Measurements from ENCODE around the gene MUSK.
"Not testable (repeated sequence)": the region's sequence is repeated elsewhere in the genome, so short reads cannot be mapped to it uniquely, and the experiment has no call there.

MUSK gene

DNA sequence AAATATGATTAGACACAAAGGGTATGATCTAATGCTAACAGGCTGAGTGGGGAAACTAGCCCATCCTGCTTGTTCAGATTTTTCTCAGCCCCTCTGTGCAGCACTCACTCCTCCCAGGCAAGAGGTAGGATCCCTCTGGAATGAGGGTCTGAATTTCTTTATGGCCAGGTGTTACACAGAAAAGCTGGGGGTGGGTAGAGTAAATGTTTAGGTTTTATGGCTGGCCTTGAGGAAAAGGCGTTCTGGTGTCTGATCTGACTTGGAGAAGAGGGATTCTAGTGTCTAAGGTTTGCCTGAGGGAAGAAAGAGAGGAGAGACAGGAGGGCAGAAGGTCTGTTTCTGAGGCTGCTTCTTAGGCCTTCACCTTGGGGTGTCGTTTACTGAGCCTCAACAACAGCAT lies 97.3 kb downstream of the MUSK start:
- no peak overlapping the region for H3K27ac Mint-ChIP-seq
- DNase-seq (ENCODE audit: low spot score in 2 of 2) (no peak), ATAC-seq (no peak)
- no peak overlapping the region for H3K4me3 Mint-ChIP-seq
- no peaks in the 10 kb centered on the region for H3K9me3 Mint-ChIP-seq
- no peaks in the 10 kb centered on the region for H3K4me1 Mint-ChIP-seq
- no peaks in the 10 kb centered on the region for H3K36me3 Mint-ChIP-seq

GRCh38 chr9:110767559-110768063 lies 99.0 kb downstream of the MUSK start:
- Mint-ChIP-seq H3K4me3 (no peak overlapping the region), H3K36me3 (no peaks in the 10 kb centered on the region), H3K9me3 (no peaks in the 10 kb centered on the region), H3K27ac (no peak overlapping the region), H3K4me1 (no peaks in the 10 kb centered on the region)
- no peak for ATAC-seq
- DNase-seq (ENCODE audit: low spot score in 2 of 2), result no peak

DNA sequence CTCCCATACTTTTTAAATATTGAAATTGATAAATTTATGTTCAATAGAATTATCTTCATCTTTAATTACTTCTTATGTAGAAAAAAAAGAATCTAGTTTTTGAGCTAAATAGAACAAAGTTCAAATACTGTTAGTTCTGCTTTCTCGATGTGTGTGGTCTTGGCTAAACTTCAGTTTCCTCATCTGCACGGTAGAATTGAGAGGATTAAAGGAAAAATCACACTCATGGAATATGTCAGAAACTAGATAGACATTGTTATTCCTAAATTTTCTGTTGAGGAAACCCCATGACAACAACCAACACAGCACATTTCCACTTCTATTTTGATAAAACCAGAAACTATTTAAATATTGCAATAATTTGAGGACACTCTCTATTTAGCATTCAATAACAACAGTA lies 100.3 kb downstream of the MUSK start:
- no peaks in the 10 kb centered on the region for H3K4me1 Mint-ChIP-seq
- no peaks in the 10 kb centered on the region for H3K9me3 Mint-ChIP-seq
- no peak overlapping the region for H3K27ac Mint-ChIP-seq
- ATAC-seq (no peak), DNase-seq (ENCODE audit: low spot score in 2 of 2) (no peak)
- H3K36me3 Mint-ChIP-seq, result no peaks in the 10 kb centered on the region
- no peak overlapping the region for H3K4me3 Mint-ChIP-seq

GRCh38 chr9:110769667-110770066 lies 101.1 kb downstream of the MUSK start:
- ATAC-seq (no peak), DNase-seq (ENCODE audit: low spot score in 2 of 2) (no peak)
- Mint-ChIP-seq H3K27ac (no peak overlapping the region), H3K4me3 (no peak overlapping the region), H3K9me3 (no peaks in the 10 kb centered on the region), H3K36me3 (no peaks in the 10 kb centered on the region), H3K4me1 (no peaks in the 10 kb centered on the region)

DNA sequence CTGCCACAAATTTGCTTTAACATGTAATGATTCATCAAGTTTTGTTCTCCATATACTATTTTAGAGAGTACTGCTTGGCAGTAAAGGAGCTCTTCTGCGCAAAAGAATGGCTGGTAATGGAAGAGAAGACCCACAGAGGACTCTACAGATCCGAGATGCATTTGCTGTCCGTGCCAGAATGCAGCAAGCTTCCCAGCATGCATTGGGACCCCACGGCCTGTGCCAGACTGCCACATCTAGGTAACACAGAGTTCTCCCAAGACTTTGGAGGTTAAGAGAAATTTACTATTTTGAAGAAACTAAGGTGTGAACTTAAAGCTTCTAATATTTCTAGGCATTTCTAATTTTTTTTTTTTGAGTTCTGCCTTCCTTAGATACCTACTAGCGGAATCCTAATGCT lies 107.1 kb downstream of the MUSK start:
- no peak overlapping the region for H3K27ac Mint-ChIP-seq
- ATAC-seq, result no peak

DNA sequence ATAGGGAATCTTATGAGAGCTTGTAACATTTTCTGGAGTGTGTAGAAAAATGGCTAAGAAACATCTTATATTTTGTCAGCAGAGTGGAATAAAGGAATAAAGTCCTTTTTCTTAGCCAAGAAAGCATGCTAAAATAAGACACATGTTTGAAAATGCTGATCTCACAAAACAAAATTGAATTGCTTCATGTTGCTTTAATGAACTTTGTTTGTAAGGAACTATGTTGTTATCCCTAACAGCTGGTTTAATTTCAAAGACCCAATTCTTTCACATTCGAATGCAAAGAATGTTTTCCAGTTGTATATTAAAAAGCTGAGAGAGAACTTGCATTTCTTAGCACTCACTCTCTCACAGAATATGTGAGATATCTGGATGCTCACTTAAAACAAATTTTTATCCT lies 107.6 kb downstream of the MUSK start:
- DNase-seq (ENCODE audit: low spot score in 2 of 2) (no peak), ATAC-seq (no peak)
- no peak overlapping the region for H3K4me3 Mint-ChIP-seq
- H3K9me3 Mint-ChIP-seq, result peaks cover 10% of the 10 kb centered on the region
- H3K27ac Mint-ChIP-seq, result no peak overlapping the region
- H3K36me3 Mint-ChIP-seq, result no peaks in the 10 kb centered on the region
- no peaks in the 10 kb centered on the region for H3K4me1 Mint-ChIP-seq

More for the DNA sequence above, 107.1 kb downstream of the MUSK start:
- peaks cover 10% of the 10 kb centered on the region for H3K9me3 Mint-ChIP-seq
- no peaks in the 10 kb centered on the region for H3K4me1 Mint-ChIP-seq
- no peaks in the 10 kb centered on the region for H3K36me3 Mint-ChIP-seq
- DNase-seq (ENCODE audit: low spot score in 2 of 2), result no peak
- no peak overlapping the region for H3K4me3 Mint-ChIP-seq

DNA sequence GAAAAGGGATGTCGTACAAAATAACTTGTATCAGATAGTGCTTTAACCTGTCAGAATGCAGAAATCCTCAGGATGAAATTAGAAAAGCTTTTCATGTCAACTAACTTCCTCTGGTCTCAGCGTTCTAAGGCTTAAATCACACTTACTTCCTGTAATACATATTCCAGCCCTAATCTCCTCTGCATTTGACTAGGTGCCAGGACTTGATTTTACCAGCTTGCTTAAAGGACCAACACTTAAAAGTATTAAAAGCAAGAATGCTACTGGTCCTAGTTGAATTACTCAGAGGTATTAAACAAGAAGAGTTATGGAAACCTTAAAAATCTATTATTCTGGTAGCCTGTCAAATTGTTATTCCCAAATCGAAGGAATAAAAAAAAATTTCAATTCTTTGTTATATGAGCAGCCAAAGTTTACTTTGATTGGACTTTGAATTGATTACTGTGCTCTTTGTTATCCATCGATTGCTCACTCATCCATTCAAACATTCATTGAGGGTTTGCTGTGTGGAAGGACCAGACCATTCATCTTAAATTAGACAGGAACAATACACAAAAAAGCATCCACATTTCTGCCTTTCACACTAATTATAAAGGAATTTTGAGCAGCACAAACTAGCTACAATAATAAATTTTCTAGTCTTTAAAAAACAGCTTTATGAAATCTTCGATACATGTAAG lies 108.7 kb downstream of the MUSK start:
- ATAC-seq (no peak), DNase-seq (ENCODE audit: low spot score in 2 of 2) (no peak)
- Mint-ChIP-seq H3K4me1 (no peaks in the 10 kb centered on the region), H3K4me3 (no peak overlapping the region), H3K27ac (no peak overlapping the region), H3K36me3 (no peaks in the 10 kb centered on the region), H3K9me3 (peaks cover 10% of the 10 kb centered on the region)

- no peaks in the 10 kb centered on the region for H3K36me3 Mint-ChIP-seq
- DNase-seq (ENCODE audit: low spot score in 2 of 2) (no peak), ATAC-seq (no peak)
- no peaks in the 10 kb centered on the region for H3K4me1 Mint-ChIP-seq
- no peak overlapping the region for H3K27ac Mint-ChIP-seq
- peaks cover 10% of the 10 kb centered on the region for H3K9me3 Mint-ChIP-seq
- H3K4me3 Mint-ChIP-seq, result no peak overlapping the region
Measured at GRCh38 chr9:110777876-110778215, 109.3 kb downstream of the MUSK start.

DNA sequence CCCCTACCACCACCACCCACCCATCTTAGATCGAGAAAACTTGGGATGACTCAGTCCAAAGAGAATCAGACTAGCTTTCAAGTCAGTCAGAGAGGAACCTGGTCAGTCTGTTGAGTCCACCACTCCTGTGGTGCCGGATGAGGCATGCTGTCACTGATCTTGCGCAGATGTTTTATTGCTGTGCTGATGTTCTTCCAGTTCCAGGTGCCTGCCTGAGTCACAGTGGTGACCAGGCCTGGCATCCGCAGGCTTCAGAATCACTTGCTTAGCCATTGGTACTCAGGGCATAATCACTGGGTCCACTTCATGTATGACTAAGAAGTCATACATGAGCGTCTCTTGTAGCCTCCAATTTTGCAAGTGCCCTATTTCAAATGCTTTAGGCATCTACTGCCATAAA lies 114.1 kb downstream of the MUSK start:
- peaks cover 12% of the 10 kb centered on the region for H3K9me3 Mint-ChIP-seq
- no peaks in the 10 kb centered on the region for H3K4me1 Mint-ChIP-seq
- H3K27ac Mint-ChIP-seq, result no peak overlapping the region
- DNase-seq (ENCODE audit: low spot score in 2 of 2) (no peak), ATAC-seq (no peak)
- no peaks in the 10 kb centered on the region for H3K36me3 Mint-ChIP-seq
- H3K4me3 Mint-ChIP-seq, result no peak overlapping the region

DNA sequence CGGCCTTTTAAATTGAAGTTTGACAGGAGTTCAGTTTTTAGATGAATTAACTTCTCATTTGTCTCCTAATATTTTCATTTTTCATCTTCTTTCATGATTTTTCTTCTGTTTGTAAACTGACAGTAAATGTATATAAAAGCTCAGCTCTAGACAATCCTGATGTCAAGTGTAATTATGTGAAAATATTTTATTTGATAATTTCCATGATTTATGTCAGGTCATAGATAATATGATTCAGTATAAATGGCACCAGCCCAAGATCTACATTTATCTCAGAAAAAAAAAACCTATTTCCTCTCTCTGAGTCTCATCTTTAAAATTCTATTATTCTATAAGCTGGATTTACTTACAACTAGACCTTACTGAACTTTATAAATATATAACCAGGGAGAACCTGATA lies 115.7 kb downstream of the MUSK start:
- no peaks in the 10 kb centered on the region for H3K4me1 Mint-ChIP-seq
- no peaks in the 10 kb centered on the region for H3K36me3 Mint-ChIP-seq
- no peak overlapping the region for H3K4me3 Mint-ChIP-seq
- H3K9me3 Mint-ChIP-seq, result peaks cover 8% of the 10 kb centered on the region
- no peak overlapping the region for H3K27ac Mint-ChIP-seq
- DNase-seq (ENCODE audit: low spot score in 2 of 2) (no peak), ATAC-seq (no peak)

- no peaks in the 10 kb centered on the region for H3K4me1 Mint-ChIP-seq
- no peak overlapping the region for H3K4me3 Mint-ChIP-seq
- DNase-seq (ENCODE audit: low spot score in 2 of 2) (no peak), ATAC-seq (no peak)
- H3K36me3 Mint-ChIP-seq, result no peaks in the 10 kb centered on the region
- H3K27ac Mint-ChIP-seq, result no peak overlapping the region
- peaks cover 4% of the 10 kb centered on the region for H3K9me3 Mint-ChIP-seq
Measured at GRCh38 chr9:110785166-110785565, 116.6 kb downstream of the MUSK start.

GRCh38 chr9:110788396-110788795 lies 119.8 kb downstream of the MUSK start:
- H3K36me3 Mint-ChIP-seq; DNase-seq (ENCODE audit: low spot score in 2 of 2); H3K4me3 Mint-ChIP-seq; H3K4me1 Mint-ChIP-seq; H3K9me3 Mint-ChIP-seq; ATAC-seq; H3K27ac Mint-ChIP-seq: not testable (repeated sequence)

GRCh38 chr9:110788871-110789270 lies 120.3 kb downstream of the MUSK start:
- ATAC-seq (no peak), DNase-seq (ENCODE audit: low spot score in 2 of 2) (no peak)
- Mint-ChIP-seq H3K36me3 (no peaks in the 10 kb centered on the region), H3K27ac (no peak overlapping the region), H3K4me1 (no peaks in the 10 kb centered on the region), H3K9me3 (peaks cover 2% of the 10 kb centered on the region), H3K4me3 (no peak overlapping the region)

DNA sequence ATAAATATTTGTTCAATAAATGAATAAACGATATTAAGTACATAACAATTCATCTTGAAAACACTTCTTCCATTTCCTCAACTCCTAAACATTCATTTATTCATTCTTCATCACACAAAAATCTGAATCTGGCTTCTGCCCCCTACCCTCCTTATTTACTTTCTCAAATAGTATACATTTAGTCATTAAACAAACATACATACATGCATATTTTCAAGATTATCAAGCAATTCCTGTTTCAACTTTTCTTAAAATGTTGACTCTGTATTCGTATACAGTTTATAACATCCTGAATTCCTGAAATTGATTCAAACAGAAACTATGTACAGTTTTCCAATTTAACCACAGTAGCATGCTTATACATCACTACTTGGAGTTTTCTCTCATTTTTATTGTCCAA lies 129.0 kb downstream of the MUSK start:
- Mint-ChIP-seq H3K4me1 (no peaks in the 10 kb centered on the region), H3K4me3 (no peak overlapping the region), H3K36me3 (no peaks in the 10 kb centered on the region), H3K9me3 (peaks cover 5% of the 10 kb centered on the region), H3K27ac (no peak overlapping the region)
- ATAC-seq (no peak), DNase-seq (ENCODE audit: low spot score in 2 of 2) (no peak)

- H3K4me3 Mint-ChIP-seq, result no peak overlapping the region
- no peaks in the 10 kb centered on the region for H3K4me1 Mint-ChIP-seq
- peaks cover 5% of the 10 kb centered on the region for H3K9me3 Mint-ChIP-seq
- no peak overlapping the region for H3K27ac Mint-ChIP-seq
- DNase-seq (ENCODE audit: low spot score in 2 of 2), result no peak
- no peak for ATAC-seq
- H3K36me3 Mint-ChIP-seq, result no peaks in the 10 kb centered on the region
Measured at GRCh38 chr9:110799396-110799795, 130.8 kb downstream of the MUSK start.

DNA sequence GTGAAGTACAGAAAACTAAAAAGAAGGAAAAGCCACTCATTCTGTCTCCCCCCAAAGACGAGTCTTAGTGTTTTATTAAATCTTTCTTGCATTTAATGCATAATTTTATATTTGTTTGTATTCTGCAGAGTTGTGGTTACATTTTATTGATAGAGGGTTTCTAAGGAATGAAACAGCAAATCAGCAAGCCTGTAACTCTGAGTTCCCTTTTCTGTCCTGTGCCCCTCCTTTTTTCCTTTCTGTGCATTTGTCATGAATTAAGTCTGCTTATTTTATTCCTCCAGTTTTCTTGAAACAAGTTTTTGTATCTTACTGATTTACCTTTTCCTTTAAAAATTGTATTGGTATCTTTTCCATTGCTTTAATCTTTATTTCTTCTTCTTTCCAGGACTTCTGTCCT lies 132.8 kb downstream of the MUSK start:
- Mint-ChIP-seq H3K36me3 (no peaks in the 10 kb centered on the region), H3K27ac (no peak overlapping the region), H3K9me3 (peaks cover 5% of the 10 kb centered on the region), H3K4me3 (no peak overlapping the region), H3K4me1 (no peaks in the 10 kb centered on the region)
- DNase-seq (ENCODE audit: low spot score in 2 of 2) (no peak), ATAC-seq (no peak)
